ENCODE data around the gene FKTN. TPM values are rescaled to one million over a fixed set of nuclear protein-coding genes. Genes with fewer than 3 reads are reported as not detected.
"Not testable (repeated sequence)": the region's sequence is repeated elsewhere in the genome, so short reads cannot be mapped to it uniquely, and the experiment has no call there.

The FKTN gene
- total RNA-seq, 1 experiment from 2014 or later: 22.2 TPM

- peaks cover 11% of the 10 kb centered on the region for H3K36me3 ChIP-seq
- no peaks in the 10 kb centered on the region for H3K4me1 ChIP-seq (replicated peaks)
- no peak for DNase-seq (ENCODE audit: low read depth in 1 of 2, low spot score in 2 of 2)
- no peak overlapping the region for H3K27ac ChIP-seq
- no peak overlapping the region for H3K4me3 ChIP-seq
- H3K9me3 ChIP-seq (replicated peaks): no peaks in the 10 kb centered on the region
- H3K27me3 ChIP-seq (replicated peaks): no peaks in the 10 kb centered on the region
Observed at GRCh38 chr9:105572455-105572854, 14.5 kb downstream of the FKTN start.

GRCh38 chr9:105579952-105580351 is 22.0 kb downstream of the FKTN start:
- not testable (repeated sequence) for H3K9me3 ChIP-seq (replicated peaks); H3K27me3 ChIP-seq (replicated peaks); DNase-seq (ENCODE audit: low read depth in 1 of 2, low spot score in 2 of 2)

GRCh38 chr9:105581550-105581949 is 23.6 kb downstream of the FKTN start:
- H3K27me3 ChIP-seq (replicated peaks); H3K4me1 ChIP-seq (replicated peaks); H3K9me3 ChIP-seq (replicated peaks); DNase-seq (ENCODE audit: low read depth in 1 of 2, low spot score in 2 of 2); H3K4me3 ChIP-seq; H3K27ac ChIP-seq; H3K36me3 ChIP-seq: not testable (repeated sequence)

More at GRCh38 chr9:105579952-105580351, 22.0 kb downstream of the FKTN start:
- not testable (repeated sequence) for H3K4me1 ChIP-seq (replicated peaks); H3K27ac ChIP-seq; H3K36me3 ChIP-seq; H3K4me3 ChIP-seq

DNA sequence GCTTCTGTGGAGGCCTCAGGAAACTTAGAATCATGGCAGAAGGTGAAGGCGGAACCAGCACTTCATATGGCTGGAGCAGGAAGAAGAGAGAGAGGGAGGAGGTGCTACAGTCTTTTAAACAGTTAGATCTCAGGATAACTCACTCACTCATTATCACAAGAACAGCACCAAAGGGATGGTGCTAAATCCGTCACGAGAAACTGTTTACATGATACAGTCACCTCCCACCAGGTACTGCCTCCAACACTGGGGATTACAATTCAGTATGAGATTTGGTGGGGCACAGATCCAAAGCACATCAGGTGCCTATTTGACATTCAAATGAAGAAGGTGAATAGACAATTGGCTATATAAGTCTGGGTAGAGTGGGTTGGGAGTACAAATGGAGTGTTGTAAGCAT is 35.2 kb downstream of the FKTN start:
- H3K9me3 ChIP-seq (replicated peaks): no peaks in the 10 kb centered on the region
- H3K36me3 ChIP-seq: peaks cover 12% of the 10 kb centered on the region; the same call in 1 of the 2 replicates
- DNase-seq (ENCODE audit: low read depth in 1 of 2, low spot score in 2 of 2): no peak
- no peaks in the 10 kb centered on the region for H3K4me1 ChIP-seq (replicated peaks)
- no peaks in the 10 kb centered on the region for H3K27me3 ChIP-seq (replicated peaks)
- no peak overlapping the region for H3K4me3 ChIP-seq
- H3K27ac ChIP-seq: no peak overlapping the region

DNA sequence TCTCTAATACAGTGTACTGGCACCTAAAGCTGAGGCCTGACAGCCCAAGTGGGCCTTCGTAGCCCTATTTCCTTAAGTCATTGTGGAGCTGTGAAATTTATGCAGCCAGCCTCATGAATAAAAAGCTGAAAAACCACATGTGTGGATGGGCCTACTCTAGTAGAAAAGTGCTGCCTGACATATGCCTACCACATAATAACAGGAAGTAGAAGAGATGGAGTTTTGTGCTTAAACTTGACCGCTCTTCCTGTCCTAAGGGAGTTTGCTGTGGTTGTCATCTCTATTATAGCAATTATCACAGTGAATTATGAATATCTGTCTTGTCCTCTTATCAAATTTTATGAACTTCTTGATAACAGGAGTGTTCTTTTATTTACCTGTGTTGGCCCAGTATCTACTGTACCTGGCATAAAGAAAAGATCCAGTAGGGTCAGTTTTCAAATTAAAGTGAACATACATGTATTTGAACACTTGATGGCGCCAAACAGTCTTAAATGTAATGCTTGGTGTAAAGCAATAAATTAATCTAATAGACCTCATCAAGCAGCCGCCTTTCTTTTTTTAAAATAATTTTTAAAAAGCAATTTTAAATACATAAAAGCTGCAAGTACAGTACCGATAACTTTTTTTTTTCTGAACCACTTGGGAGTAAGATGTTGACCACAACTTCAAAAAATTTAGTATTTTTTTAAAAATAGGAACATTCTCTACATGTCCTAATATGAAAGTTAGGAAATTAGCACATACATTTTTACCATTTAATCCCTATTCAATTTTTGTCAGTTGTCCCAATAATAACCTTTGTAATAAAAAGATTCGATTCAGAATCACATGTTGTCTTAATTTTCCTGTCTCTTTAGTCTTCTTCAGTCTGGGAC is 51.0 kb downstream of the FKTN start:
- Histone ChIP-seq H3K9me3 (replicated peaks) (no peaks in the 10 kb centered on the region), H3K27me3 (replicated peaks) (no peaks in the 10 kb centered on the region), H3K4me3 (no peak overlapping the region), H3K27ac (no peak overlapping the region), H3K4me1 (replicated peaks) (no peaks in the 10 kb centered on the region), H3K36me3 (0 out of 2 replicates have a peak, but pooled peaks cover 3% of the 10 kb centered on the region)
- DNase-seq (ENCODE audit: low read depth in 1 of 2, low spot score in 2 of 2): peak in 1 of 2 experiments; percentile 6

- Histone ChIP-seq H3K27ac (no peak overlapping the region), H3K9me3 (replicated peaks) (no peaks in the 10 kb centered on the region), H3K27me3 (replicated peaks) (no peaks in the 10 kb centered on the region), H3K36me3 (peaks cover 2% of the 10 kb centered on the region; the same call in 1 of the 2 replicates), H3K4me1 (replicated peaks) (no peaks in the 10 kb centered on the region), H3K4me3 (no peak overlapping the region)
- no peak for DNase-seq (ENCODE audit: low read depth in 1 of 2, low spot score in 2 of 2)
Observed at GRCh38 chr9:105621001-105621400, 63.1 kb downstream of the FKTN start.

DNA sequence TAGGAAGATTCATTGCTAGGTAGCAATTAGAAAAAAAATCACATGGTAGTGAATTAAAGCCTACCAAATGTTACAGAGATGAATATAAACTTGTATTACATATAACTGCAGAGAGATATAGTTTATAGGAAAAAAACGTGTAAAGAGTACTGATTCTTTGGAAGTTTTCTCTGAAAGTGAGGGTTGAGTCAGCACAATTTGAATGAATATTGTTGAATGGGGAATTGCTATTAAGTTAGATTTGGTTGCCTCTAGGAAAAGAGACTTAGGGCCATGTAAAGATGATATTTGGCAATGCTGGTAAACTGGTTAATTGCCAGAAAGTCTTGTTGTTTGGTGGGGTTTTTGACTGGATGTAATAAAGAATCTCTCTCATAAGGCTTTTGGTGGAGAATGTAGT is 67.2 kb downstream of the FKTN start:
- no peaks in the 10 kb centered on the region for H3K4me1 ChIP-seq (replicated peaks)
- H3K9me3 ChIP-seq (replicated peaks): no peaks in the 10 kb centered on the region
- H3K27ac ChIP-seq: no peak overlapping the region
- peaks cover 2% of the 10 kb centered on the region for H3K36me3 ChIP-seq
- DNase-seq (ENCODE audit: low read depth in 1 of 2, low spot score in 2 of 2): no peak
- no peak overlapping the region for H3K4me3 ChIP-seq
- no peaks in the 10 kb centered on the region for H3K27me3 ChIP-seq (replicated peaks)

DNA sequence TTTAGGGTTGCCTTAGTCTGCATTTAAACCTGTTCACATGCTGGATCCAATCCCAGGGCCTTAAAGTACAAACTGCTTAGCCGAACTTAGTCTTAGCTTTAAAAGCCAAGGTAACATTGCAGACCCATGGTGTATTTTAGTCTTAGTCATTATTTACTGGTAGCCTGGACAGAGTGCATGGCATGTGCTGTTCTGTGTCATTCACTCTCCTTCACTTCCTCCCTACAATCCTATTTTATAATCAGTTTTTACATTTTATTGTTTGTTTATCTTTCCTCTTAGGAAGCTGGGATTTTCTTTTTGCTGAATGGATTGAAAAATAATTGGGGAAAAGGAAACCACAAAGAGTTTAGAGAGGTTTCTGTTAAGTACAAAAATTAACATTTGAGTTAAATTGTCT is 74.9 kb downstream of the FKTN start:
- H3K4me3 ChIP-seq: no peak overlapping the region
- no peak overlapping the region for H3K27ac ChIP-seq
- no peaks in the 10 kb centered on the region for H3K9me3 ChIP-seq (replicated peaks)
- no peaks in the 10 kb centered on the region for H3K4me1 ChIP-seq (replicated peaks)
- no peak for DNase-seq (ENCODE audit: low read depth in 1 of 2, low spot score in 2 of 2)
- H3K36me3 ChIP-seq: no peaks in the 10 kb centered on the region
- no peaks in the 10 kb centered on the region for H3K27me3 ChIP-seq (replicated peaks)

GRCh38 chr9:105633411-105633810 is 75.5 kb downstream of the FKTN start:
- DNase-seq (ENCODE audit: low read depth in 1 of 2, low spot score in 2 of 2): no peak
- Histone ChIP-seq H3K27me3 (replicated peaks) (no peaks in the 10 kb centered on the region), H3K9me3 (replicated peaks) (no peaks in the 10 kb centered on the region), H3K4me3 (no peak overlapping the region), H3K36me3 (no peaks in the 10 kb centered on the region), H3K27ac (no peak overlapping the region), H3K4me1 (replicated peaks) (no peaks in the 10 kb centered on the region)

- Histone ChIP-seq H3K27ac (no peak overlapping the region), H3K9me3 (replicated peaks) (no peaks in the 10 kb centered on the region), H3K4me3 (no peak overlapping the region), H3K36me3 (no peaks in the 10 kb centered on the region), H3K27me3 (replicated peaks) (no peaks in the 10 kb centered on the region), H3K4me1 (replicated peaks) (no peaks in the 10 kb centered on the region)
- no peak for DNase-seq (ENCODE audit: low read depth in 1 of 2, low spot score in 2 of 2)
Observed at GRCh38 chr9:105636331-105636730, 78.4 kb downstream of the FKTN start.

DNA sequence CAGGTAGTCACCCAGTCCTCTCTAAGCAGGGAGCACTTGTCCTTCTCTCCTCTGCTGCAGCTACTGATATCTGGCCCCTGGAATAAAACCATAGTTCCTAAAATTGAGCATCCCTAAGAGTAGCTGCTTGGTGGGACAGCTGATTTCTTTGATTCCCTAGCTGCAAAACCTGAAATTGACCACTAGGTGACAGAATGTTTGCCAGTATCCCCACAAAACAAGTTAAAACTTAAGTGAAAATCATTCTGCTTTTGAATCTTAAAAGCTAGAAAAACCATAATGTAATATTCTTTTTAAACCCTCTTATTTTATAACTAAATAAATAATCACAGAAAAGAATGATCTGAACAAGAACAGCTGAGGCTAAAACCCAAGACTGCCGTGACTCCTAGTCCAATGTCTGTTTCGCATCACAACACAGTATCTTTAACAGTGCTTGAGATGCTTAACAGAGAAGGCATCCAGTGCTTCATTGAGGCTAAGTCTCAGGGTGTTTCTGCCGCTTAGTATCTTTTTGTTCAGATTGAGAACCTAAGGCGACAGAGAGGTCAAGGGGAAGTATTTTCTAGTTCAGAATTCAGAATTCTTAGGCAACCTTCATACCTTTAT is 80.0 kb downstream of the FKTN start:
- H3K4me1 ChIP-seq (replicated peaks): no peaks in the 10 kb centered on the region
- no peak overlapping the region for H3K4me3 ChIP-seq
- no peaks in the 10 kb centered on the region for H3K36me3 ChIP-seq
- DNase-seq (ENCODE audit: low read depth in 1 of 2, low spot score in 2 of 2): no peak
- no peaks in the 10 kb centered on the region for H3K9me3 ChIP-seq (replicated peaks)
- no peak overlapping the region for H3K27ac ChIP-seq
- H3K27me3 ChIP-seq (replicated peaks): no peaks in the 10 kb centered on the region

DNA sequence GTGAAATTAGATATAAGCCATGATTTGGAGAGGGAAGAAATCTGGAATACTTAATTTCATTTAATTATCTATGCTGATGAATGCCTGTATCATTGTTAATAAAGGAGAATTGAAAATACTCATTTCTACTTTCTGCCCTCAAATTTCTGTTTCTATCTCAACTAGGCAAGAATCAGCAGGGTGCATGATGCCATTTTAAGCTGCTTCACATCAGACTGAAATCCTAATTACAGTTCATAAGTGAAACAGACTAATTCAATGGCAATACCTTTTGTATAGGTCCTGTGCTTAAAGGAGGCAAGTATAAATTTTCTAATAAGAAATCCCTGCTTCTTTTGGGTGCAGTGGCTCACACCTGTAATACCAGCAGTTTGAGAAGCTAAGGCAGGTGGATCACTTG is 82.0 kb downstream of the FKTN start:
- Histone ChIP-seq H3K4me1 (replicated peaks) (no peaks in the 10 kb centered on the region), H3K9me3 (replicated peaks) (no peaks in the 10 kb centered on the region), H3K27ac (no peak overlapping the region), H3K4me3 (no peak overlapping the region), H3K36me3 (no peaks in the 10 kb centered on the region), H3K27me3 (replicated peaks) (no peaks in the 10 kb centered on the region)
- DNase-seq (ENCODE audit: low read depth in 1 of 2, low spot score in 2 of 2): no peak

DNA sequence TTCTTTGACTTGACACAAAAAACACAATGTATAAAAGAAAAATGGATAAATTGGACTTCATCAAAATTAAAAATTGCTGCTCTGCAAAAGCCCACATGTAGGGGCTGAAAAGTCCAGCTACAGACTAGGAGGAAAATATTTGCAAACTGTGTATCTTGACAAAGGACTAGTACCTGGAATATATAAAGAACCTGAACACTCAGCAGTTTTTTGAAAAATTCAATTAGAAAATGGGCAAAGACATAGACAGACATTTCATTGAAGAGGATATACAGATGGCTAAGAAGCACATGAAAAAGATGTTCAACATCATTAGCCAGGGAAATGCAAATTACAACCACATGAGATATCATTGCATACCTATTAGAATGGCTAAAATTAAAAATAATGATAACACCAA is 85.9 kb downstream of the FKTN start:
- Histone ChIP-seq H3K4me1 (replicated peaks) (peaks cover 4% of the 10 kb centered on the region; the same call in 1 of the 2 replicates), H3K27ac (no peak overlapping the region), H3K36me3 (no peaks in the 10 kb centered on the region)

GRCh38 chr9:105646879-105647594 is 89.1 kb downstream of the FKTN start:
- H3K4me1 ChIP-seq (replicated peaks): peaks cover 4% of the 10 kb centered on the region; the same call in 1 of the 2 replicates
- no peaks in the 10 kb centered on the region for H3K9me3 ChIP-seq (replicated peaks)
- no peaks in the 10 kb centered on the region for H3K27me3 ChIP-seq (replicated peaks)
- DNase-seq (ENCODE audit: low read depth in 1 of 2, low spot score in 2 of 2): no peak
- no peak overlapping the region for H3K4me3 ChIP-seq
- H3K27ac ChIP-seq: no peak overlapping the region
- no peaks in the 10 kb centered on the region for H3K36me3 ChIP-seq

More for the DNA sequence above, 85.9 kb downstream of the FKTN start:
- DNase-seq (ENCODE audit: low read depth in 1 of 2, low spot score in 2 of 2): no peak
- Histone ChIP-seq H3K27me3 (replicated peaks) (no peaks in the 10 kb centered on the region), H3K4me3 (no peak overlapping the region), H3K9me3 (replicated peaks) (no peaks in the 10 kb centered on the region)

All from SJSA1 (cell line).